ENCODE measurements around the gene ZBTB3.

- TF ChIP-seq CTCF (conservative IDR thresholded peaks at IDR 0.05), result no peak
- TF ChIP-seq ZFX (IDR thresholded peaks at IDR 0.05), result no peak
Measured at GRCh38 chr11:62705413-62705812, 48.5 kb downstream of the ZBTB3 start.
